Activated CD8-positive, alpha-beta memory T cell treated with anti-CD3 and anti-CD28 coated beads, Interleukin-2, amount 50 U/mL, for 24 hours (primary cell): Measurements from ENCODE around the gene GNG12.

Experiments used
- DNase-seq: peaks from one replicate; pipeline ENCODE4 v3.0.0-alpha.2; 2020; ENCODE audit errors: extremely low read depth

The GNG12 gene

DNA sequence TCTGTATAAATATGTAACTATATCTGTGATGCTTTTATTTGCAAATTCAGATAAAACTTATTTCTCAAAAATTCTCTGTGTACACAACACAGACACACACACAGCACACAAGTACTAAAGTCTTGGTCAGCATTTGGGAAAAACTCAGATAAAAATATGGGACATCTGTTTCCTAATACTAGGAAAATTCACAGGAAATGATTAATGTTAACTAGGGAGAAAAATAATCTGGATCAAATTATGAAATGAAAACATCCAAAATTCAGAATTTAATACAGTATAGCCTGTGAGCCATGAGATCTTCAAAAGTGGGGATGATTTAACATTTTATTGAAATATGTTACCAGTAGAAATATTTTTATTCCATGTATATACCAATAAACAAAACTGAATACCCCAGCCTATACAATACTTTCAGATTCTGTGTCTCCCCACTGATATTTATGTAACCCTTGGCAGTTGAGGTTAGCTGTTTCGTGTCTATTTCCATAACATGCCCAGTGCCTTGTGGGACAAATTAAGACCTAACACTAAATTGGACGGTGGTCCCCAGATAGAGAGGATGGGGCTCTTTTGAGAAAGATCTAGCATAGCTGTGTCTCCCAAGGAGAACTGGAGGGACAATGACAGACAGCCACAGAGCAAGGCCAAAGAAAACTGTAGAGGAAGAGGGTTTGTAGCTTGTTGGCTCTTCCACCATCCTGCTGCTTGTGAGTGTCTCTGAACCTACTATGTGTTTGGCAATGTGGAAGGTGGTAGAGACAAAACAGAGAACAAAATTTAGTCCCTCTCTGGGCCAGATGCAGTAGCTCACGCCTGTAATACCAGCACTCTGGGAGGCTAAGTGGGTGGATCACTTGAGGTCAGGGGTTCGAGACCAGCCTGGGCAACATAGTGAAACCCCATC is 47.2 kb downstream of the GNG12 start:
- no peak for DNase-seq

DNA sequence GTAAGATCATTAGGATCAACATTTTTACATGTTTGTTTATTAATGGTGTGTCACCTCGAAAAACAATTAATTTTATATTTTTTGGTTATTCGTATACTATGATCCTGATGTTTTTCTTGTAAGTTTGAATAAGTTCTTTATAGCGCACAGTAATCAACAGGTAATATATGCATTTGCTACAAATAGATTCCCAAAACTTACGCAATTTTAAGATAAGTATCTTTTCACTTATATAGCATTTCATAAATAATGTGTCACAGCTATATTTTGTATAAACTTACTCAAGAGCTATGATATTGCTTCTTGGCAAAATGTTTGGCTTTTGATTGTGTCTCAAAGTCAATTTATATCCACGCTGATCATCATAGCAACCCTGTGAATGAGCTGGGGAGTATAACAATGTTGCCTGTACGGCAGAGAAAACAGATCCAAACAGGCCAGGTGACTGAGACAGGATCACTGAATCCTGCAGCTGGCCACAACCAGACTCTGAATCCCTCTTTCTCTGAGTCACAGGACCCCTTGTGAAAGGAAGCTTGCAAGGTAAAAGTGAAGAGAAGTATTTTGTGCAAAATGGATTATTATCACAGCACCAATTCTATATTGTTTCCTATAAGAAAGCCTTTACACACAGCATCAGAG is 48.6 kb downstream of the GNG12 start:
- no peak for DNase-seq

DNA sequence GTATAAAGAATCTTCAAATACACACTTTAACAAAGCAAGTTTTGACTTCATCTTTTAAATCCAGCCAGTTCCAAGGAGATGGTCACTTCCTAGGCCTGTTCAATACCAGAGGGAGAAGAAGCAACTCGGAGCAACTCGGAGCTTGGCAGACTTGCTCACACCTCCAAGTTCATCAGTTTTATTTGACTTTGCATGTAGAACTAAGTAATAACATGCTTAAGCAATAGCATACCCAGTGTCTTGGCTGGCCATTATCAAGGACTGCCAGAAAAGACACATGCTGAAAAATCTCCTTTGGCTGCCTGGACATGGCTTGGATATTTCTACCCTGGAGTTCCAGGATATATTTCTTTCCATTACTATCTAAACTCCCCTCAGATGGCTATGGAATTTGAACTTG is 52.6 kb downstream of the GNG12 start:
- DNase-seq = no peak

- DNase-seq = no peak
Measured at GRCh38 chr1:67777440-67777839, 55.8 kb downstream of the GNG12 start.

GRCh38 chr1:67777016-67777415 is 56.3 kb downstream of the GNG12 start:
- no peak for DNase-seq

DNA sequence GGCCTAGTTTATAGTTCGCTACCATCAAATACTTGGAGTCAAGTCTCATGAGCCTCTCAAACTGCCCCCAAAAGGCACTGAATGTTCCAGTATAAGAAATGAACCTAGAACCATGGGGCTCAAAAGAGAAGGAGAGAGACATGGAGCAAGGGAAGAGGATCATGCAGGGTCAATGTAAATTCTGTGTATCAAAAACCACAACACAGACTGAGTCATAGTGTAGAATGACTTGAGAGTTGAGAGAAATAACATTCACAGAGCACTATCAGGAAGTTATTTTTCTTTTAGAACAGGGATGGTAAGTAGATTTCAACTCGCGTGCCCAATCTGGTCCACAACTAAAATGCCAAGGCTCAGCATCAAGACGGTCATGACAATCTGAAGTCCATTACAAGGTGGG is 59.8 kb downstream of the GNG12 start:
- no peak for DNase-seq

- no peak for DNase-seq
Measured at GRCh38 chr1:67771749-67772148, 61.5 kb downstream of the GNG12 start.

- DNase-seq = no peak
Measured at GRCh38 chr1:67771152-67771551, 62.1 kb downstream of the GNG12 start.

- DNase-seq = no peak
Measured at GRCh38 chr1:67769633-67770256, 63.5 kb downstream of the GNG12 start.

- no peak for DNase-seq
Measured at GRCh38 chr1:67768480-67768879, 64.8 kb downstream of the GNG12 start.

DNA sequence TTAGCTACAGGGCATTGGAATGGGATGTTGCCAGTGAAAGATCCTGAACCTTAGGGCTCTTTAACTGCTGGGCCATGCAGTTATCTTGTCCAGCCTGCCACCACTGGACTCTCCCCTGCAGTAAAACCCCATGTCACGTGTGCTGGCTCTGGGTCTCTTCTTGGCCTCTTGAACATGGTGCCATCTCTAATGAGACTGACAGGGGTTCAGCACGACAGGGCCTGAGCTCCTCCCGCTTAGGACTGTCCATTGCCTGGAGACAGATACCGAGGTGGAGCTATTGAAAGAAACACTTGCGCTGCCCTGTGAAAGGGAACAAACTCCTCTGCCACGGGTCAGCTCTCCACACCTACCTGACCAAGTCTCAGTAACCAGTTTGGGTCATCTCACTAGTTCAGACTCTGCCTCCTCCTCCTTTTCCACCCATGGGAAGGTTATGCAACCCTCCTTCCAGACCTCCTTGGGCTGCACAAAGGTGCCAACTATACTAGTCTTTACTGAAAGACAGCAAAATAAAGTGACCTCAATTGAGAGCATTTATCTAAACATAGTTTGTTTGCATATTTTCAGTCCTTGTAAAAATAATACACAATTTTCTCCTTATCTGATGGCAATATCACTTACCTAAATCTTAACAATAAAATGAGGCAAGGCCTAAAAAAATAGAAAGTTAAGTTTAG is 66.0 kb downstream of the GNG12 start:
- DNase-seq = no peak

- DNase-seq = no peak
Measured at GRCh38 chr1:67766141-67766978, 66.9 kb downstream of the GNG12 start.

GRCh38 chr1:67764633-67765032 is 68.6 kb downstream of the GNG12 start:
- DNase-seq = no peak

- DNase-seq = no peak
Measured at GRCh38 chr1:67761730-67762129, 71.5 kb downstream of the GNG12 start.

GRCh38 chr1:67761091-67761490 is 72.2 kb downstream of the GNG12 start:
- no peak for DNase-seq

GRCh38 chr1:67760030-67760821 is 73.0 kb downstream of the GNG12 start:
- no peak for DNase-seq

DNA sequence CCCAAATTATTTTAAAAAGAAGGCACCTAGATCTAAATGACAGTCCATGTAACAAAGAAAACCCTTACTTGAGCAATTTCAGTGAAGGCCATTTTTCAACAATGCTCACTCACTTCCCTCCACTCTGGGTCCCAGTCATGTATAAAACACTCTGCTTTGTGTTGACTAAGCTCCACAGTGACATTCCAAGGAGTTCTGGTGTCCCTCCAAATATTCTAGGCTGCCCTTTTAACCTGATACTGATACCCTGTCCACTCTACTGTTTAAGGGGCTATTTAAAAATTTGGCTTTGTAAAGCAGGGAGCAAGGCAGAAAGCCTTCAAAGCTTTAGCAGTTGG is 73.6 kb downstream of the GNG12 start:
- no peak for DNase-seq

DNA sequence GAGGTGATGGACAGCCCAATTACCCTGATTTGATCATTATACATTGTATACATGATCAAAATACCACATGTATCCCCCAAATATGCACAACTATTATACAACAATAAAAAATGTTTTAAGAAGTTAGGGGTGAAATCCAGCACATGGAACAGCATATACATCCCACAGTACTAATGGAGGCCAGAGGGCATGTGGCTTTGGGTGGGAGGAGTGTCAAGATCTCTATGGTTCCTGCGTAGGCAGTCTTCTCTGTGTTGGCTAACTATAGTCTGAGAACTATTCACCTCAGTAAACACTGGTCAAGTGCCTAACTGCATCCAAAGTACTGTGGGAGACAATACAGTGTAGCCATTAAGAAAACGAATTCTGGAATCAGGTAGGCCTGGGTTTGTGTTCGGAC is 74.2 kb downstream of the GNG12 start:
- DNase-seq = no peak

DNA sequence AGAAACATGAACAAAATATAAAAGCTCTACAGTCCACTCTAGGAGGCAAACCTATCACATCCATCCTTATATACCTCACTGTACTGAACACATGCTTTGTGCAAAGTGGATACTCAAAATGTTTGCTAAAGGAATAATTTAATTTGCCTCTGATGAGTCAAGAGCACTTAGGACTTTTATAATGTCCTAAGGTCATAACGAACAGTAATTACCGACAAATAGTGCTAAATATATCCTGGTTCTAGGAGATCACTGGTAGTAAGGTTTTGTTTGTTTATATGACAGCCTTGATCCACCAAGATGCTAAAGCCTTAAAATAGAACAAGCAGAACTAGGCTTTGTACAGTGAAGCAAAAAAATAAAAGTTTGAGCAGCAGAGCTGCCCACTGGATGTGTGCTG is 77.6 kb downstream of the GNG12 start:
- no peak for DNase-seq

DNA sequence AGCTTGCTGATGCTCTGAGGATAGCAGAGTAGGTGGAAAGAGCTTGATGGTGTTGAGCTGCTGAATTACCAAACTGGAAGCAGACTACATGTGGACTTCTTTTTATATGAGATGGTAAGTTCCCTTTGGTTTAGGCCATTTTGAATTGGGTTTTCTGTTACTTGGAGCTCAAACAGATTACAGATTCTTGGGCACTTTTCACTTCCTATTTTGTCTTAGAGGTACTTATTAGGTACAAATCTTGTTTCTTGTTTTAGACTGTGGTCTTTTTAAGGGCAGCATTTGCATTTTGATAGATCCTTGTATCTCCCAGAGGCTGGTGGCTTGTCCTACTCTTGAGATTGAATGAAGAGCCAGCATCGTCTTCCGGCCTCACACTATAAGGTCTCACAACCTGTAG is 78.1 kb downstream of the GNG12 start:
- no peak for DNase-seq

DNA sequence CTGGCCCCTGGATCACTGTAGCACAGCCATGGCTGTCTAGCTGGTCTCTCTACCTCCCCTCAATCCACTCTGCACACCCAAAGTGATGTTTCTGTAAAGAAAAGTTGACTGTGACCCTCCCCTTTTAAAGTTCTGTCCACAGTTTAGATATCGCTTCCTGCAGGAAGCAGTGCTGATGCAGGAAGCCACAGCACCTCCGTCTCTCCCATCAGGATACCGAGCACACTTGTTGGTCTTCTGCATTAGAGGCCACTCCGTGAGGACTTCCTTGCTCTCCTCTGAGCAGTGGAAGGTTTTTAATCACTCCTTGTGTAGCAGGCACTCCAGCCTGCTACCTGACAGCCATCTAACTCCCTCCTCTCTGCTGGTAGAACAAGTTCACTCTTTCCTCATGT is 78.7 kb downstream of the GNG12 start:
- DNase-seq = no peak
